Measurements from ENCODE around the gene RFX3. TPM values are rescaled to one million over a fixed set of nuclear protein-coding genes. Genes with fewer than 3 reads are reported as not detected.

The RFX3 gene
- total and polyA plus RNA-seq, 12 donors: 1.4 to 14.2 (median 5.5) TPM

GRCh38 chr9:3497857-3498256 lies 27.9 kb downstream of the RFX3 start:
- no peaks in the 10 kb centered on the region for H3K27me3 ChIP-seq
- no peak overlapping the region for H3K4me3 ChIP-seq
- DNase-seq: no peak
- H3K36me3 ChIP-seq (replicated peaks in 1 of 2): no peaks in the 10 kb centered on the region
- intact Hi-C loops (cut with DNase I): no loop called here
- no peaks in the 10 kb centered on the region for H3K9me3 ChIP-seq (replicated peaks in 1 of 3)
- H3K27ac ChIP-seq: no peak overlapping the region
- TF ChIP-seq POLR2A (IDR thresholded peaks at IDR 0.05) (no peak), CTCF (IDR thresholded peaks at IDR 0.05) (no peak)
- H3K4me1 ChIP-seq (replicated peaks in 1 of 2): peaks cover 4 to 7% of the 10 kb centered on the region in 2 donors
- 82 to 96% (median 92%) methylated on average over 4 of the region's 4 CpGs for WGBS, 4 donors

DNA sequence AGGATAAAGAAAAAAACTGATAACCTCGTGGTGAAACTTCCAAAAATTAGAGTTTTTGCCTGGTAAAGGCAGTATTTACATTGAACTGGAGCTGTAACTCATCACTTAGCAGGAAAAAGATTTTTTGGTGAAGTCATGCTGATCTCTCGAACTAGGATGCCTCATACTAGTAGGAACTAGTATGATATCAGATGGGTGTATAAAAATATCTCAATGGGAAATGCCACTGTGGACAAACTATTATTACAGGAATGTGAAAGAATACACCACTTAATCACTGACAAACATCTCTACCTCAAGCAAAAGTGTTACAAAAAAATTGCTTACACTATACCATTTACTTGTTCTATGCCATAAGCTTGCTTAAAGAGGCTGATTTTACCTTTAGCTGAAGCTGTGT lies 28.4 kb downstream of the RFX3 start:
- intact Hi-C loops (cut with DNase I): no loop called here
- H3K4me1 ChIP-seq (replicated peaks in 1 of 2): peaks cover 4 to 7% of the 10 kb centered on the region in 2 donors
- no peak for DNase-seq
- no peaks in the 10 kb centered on the region for H3K27me3 ChIP-seq
- TF ChIP-seq POLR2A (IDR thresholded peaks at IDR 0.05) (no peak), CTCF (IDR thresholded peaks at IDR 0.05) (no peak)
- H3K4me3 ChIP-seq: no peak overlapping the region
- H3K36me3 ChIP-seq (replicated peaks in 1 of 2): no peaks in the 10 kb centered on the region
- H3K9me3 ChIP-seq (replicated peaks in 1 of 3): no peaks in the 10 kb centered on the region
- no peak overlapping the region for H3K27ac ChIP-seq
- WGBS, 4 donors: 75 to 93% (median 81%) methylated on average over 2 of the region's 2 CpGs

DNA sequence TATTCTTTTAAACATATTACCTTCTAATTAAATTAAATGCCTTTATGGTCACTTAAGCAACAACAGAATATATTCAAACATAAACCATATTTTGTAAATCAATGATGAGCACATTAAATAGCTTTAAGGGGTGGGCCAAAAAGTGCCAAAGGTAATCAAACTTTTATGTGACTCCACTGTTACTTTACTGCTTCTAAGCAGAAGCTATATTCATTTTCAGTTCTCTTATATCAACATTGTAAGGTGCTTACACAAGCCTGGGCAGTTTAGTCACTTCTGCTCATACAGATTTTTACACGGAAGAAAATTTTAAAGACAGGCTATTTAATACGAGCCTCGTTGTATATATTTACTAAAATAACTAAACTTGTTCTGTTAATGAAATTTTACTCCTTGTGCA lies 29.9 kb downstream of the RFX3 start:
- Histone ChIP-seq H3K27ac (no peak overlapping the region), H3K4me3 (no peak overlapping the region), H3K36me3 (replicated peaks in 1 of 2) (no peaks in the 10 kb centered on the region), H3K27me3 (no peaks in the 10 kb centered on the region), H3K4me1 (replicated peaks in 1 of 2) (peaks cover 4 to 7% of the 10 kb centered on the region in 2 donors), H3K9me3 (replicated peaks in 1 of 3) (no peaks in the 10 kb centered on the region)
- 84 to 93% (median 88%) methylated on average over 3 of the region's 3 CpGs for WGBS, 4 donors
- intact Hi-C loops (cut with DNase I): no loop called here
- no peak for DNase-seq
- no peak for TF ChIP-seq POLR2A (IDR thresholded peaks at IDR 0.05)
- TF ChIP-seq CTCF (IDR thresholded peaks at IDR 0.05): no peak

DNA sequence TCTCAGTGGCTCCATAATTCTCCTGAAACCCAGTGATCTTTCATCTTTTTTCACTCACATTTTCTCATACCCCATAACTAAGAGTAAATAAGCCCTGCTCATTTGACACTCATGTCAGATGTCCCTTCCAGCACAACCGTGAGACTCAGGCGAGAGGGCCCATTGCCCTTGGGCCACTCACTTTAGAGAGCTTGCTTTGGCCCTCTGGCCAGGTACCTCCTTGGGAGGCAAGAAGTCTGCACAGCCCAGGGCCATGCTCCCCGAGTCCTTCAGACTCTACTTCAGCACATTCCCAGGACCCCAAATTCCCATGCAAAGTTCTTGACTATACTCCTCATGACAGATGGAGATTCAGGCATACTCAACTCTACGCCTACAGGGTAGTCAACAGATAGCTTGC lies 33.6 kb downstream of the RFX3 start:
- no peak overlapping the region for H3K4me3 ChIP-seq
- intact Hi-C loops (cut with DNase I): no loop called here
- no peaks in the 10 kb centered on the region for H3K27me3 ChIP-seq
- 96 to 100% (median 99%) methylated on average over 4 of the region's 4 CpGs for WGBS, 4 donors
- no peaks in the 10 kb centered on the region for H3K36me3 ChIP-seq (replicated peaks in 1 of 2)
- no peak overlapping the region for H3K27ac ChIP-seq
- no peaks in the 10 kb centered on the region for H3K9me3 ChIP-seq (replicated peaks in 1 of 3)
- TF ChIP-seq CTCF (IDR thresholded peaks at IDR 0.05) (no peak), POLR2A (IDR thresholded peaks at IDR 0.05) (no peak)
- DNase-seq: no peak
- no peaks in the 10 kb centered on the region for H3K4me1 ChIP-seq (replicated peaks in 1 of 2)

All from adrenal gland (tissue), 12 donors.